ENCODE results near the gene SLCO2B1.

The SLCO2B1 gene

GRCh38 chr11:75199412-75199955, 48.6 kb downstream of the SLCO2B1 start:
- in situ Hi-C loops (cut with MboI; ENCODE audit: low sequenced_read_pairs, unreplicated experiment), result no loop called here
- no peak for DNase-seq (ENCODE audit: low spot score)
- no peak for TF ChIP-seq CTCF (IDR thresholded peaks at IDR 0.05; ENCODE audit: borderline replicate concordance, control extremely low read depth, extremely low read depth, insufficient read depth, missing control alignments)

GRCh38 chr11:75200051-75200450, 49.1 kb downstream of the SLCO2B1 start:
- in situ Hi-C loops (cut with MboI; ENCODE audit: low sequenced_read_pairs, unreplicated experiment), result loop anchor here (10.0 to 25.0 kb wide), 2 partner anchors 55 to 263 kb away; partner anchors contain the start of genes SPCS2 and XRRA1
- DNase-seq (ENCODE audit: low spot score), result no peak
- TF ChIP-seq CTCF (IDR thresholded peaks at IDR 0.05; ENCODE audit: borderline replicate concordance, control extremely low read depth, extremely low read depth, insufficient read depth, missing control alignments), result no peak

- TF ChIP-seq CTCF (IDR thresholded peaks at IDR 0.05; ENCODE audit: borderline replicate concordance, control extremely low read depth, extremely low read depth, insufficient read depth, missing control alignments), result no peak
- in situ Hi-C loops (cut with MboI; ENCODE audit: low sequenced_read_pairs, unreplicated experiment), result loop anchor here (10.0 to 25.0 kb wide), 2 partner anchors 56 to 263 kb away; partner anchors contain the start of genes SPCS2 and XRRA1
- DNase-seq (ENCODE audit: low spot score), result no peak
Measured at GRCh38 chr11:75200531-75200930, 49.6 kb downstream of the SLCO2B1 start.

- in situ Hi-C loops (cut with MboI; ENCODE audit: low sequenced_read_pairs, unreplicated experiment), result loop anchor here (10.0 to 25.0 kb wide), 2 partner anchors 57 to 264 kb away; partner anchors contain the start of genes SPCS2 and XRRA1
- no peak for TF ChIP-seq CTCF (IDR thresholded peaks at IDR 0.05; ENCODE audit: borderline replicate concordance, control extremely low read depth, extremely low read depth, insufficient read depth, missing control alignments)
- no peak for DNase-seq (ENCODE audit: low spot score)
Measured at GRCh38 chr11:75201771-75202170, 50.9 kb downstream of the SLCO2B1 start.

GRCh38 chr11:75202195-75202594, 51.3 kb downstream of the SLCO2B1 start:
- DNase-seq (ENCODE audit: low spot score), result no peak
- TF ChIP-seq CTCF (IDR thresholded peaks at IDR 0.05; ENCODE audit: borderline replicate concordance, control extremely low read depth, extremely low read depth, insufficient read depth, missing control alignments), result no peak
- in situ Hi-C loops (cut with MboI; ENCODE audit: low sequenced_read_pairs, unreplicated experiment), result loop anchor here (10.0 to 25.0 kb wide), 2 partner anchors 57 to 265 kb away; partner anchors contain the start of genes SPCS2 and XRRA1

- in situ Hi-C loops (cut with MboI; ENCODE audit: low sequenced_read_pairs, unreplicated experiment), result loop anchor here (10.0 to 25.0 kb wide), 2 partner anchors 58 to 266 kb away; partner anchors contain the start of genes SPCS2 and XRRA1
- DNase-seq (ENCODE audit: low spot score), result no peak
- TF ChIP-seq CTCF (IDR thresholded peaks at IDR 0.05; ENCODE audit: borderline replicate concordance, control extremely low read depth, extremely low read depth, insufficient read depth, missing control alignments), result no peak
Measured at GRCh38 chr11:75203138-75203537, 52.2 kb downstream of the SLCO2B1 start.
